ENCODE measurements around the gene BDH2.
A peak's percentile ranks its signal among the peaks of the same experiment; 100 is the strongest.

BDH2 gene

GRCh38 chr4:103091601-103092223 is 7.9 kb downstream of the BDH2 start:
- no peak overlapping the region for H3K27ac ChIP-seq (ENCODE audit: poor library complexity, severe bottlenecking)
- ATAC-seq (ENCODE audit: low read depth) (peak; percentile 41; the same call in 2 of the 3 replicates), DNase-seq (ENCODE audit: low spot score) (no peak)
- no peaks in the 10 kb centered on the region for H3K27me3 ChIP-seq (ENCODE audit: insufficient read depth, poor library complexity, severe bottlenecking)
- no peaks in the 10 kb centered on the region for H3K4me1 ChIP-seq (ENCODE audit: insufficient read depth, poor library complexity, severe bottlenecking)
- H3K36me3 ChIP-seq (ENCODE audit: low read depth), result peaks cover 30% of the 10 kb centered on the region
- H3K4me3 ChIP-seq (ENCODE audit: severe bottlenecking), result no peak overlapping the region
- H3K9me3 ChIP-seq (ENCODE audit: severe bottlenecking), result no peaks in the 10 kb centered on the region
- TF ChIP-seq CTCF (IDR thresholded peaks at IDR 0.05; ENCODE audit: poor library complexity, severe bottlenecking), result peak; percentile 84

GRCh38 chr4:103089481-103089880 is 10.2 kb downstream of the BDH2 start:
- Histone ChIP-seq H3K27me3 (ENCODE audit: insufficient read depth, poor library complexity, severe bottlenecking) (no peaks in the 10 kb centered on the region), H3K4me3 (ENCODE audit: severe bottlenecking) (no peak overlapping the region), H3K36me3 (ENCODE audit: low read depth) (peaks cover 30% of the 10 kb centered on the region), H3K4me1 (ENCODE audit: insufficient read depth, poor library complexity, severe bottlenecking) (no peaks in the 10 kb centered on the region), H3K27ac (ENCODE audit: poor library complexity, severe bottlenecking) (no peak overlapping the region), H3K9me3 (ENCODE audit: severe bottlenecking) (no peaks in the 10 kb centered on the region)
- no peak for ATAC-seq (ENCODE audit: low read depth)
- DNase-seq (ENCODE audit: low spot score), result no peak
- TF ChIP-seq CTCF (IDR thresholded peaks at IDR 0.05; ENCODE audit: poor library complexity, severe bottlenecking), result no peak

DNA sequence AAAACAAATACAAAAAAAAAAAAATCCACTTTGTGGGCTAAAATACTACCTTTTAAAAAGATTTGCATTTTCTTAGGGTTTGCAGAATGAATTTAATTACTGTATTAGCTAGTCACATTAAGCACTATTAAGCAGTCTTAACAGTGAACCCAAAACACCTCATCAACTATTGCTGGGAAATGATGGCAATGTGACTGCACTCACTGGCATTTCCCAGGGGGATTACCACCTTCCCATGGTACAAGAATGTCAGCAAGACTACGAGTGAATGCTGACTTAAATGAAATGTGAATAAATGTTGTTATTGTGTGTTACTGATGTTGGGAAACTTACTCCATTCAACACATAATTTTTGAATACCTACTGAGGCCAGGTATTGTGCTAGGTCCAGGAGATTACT is 13.1 kb downstream of the BDH2 start:
- Histone ChIP-seq H3K9me3 (ENCODE audit: severe bottlenecking) (no peaks in the 10 kb centered on the region), H3K27me3 (ENCODE audit: insufficient read depth, poor library complexity, severe bottlenecking) (no peaks in the 10 kb centered on the region), H3K27ac (ENCODE audit: poor library complexity, severe bottlenecking) (no peak overlapping the region), H3K4me3 (ENCODE audit: severe bottlenecking) (no peak overlapping the region), H3K36me3 (ENCODE audit: low read depth) (peaks cover 24% of the 10 kb centered on the region), H3K4me1 (ENCODE audit: insufficient read depth, poor library complexity, severe bottlenecking) (no peaks in the 10 kb centered on the region)
- DNase-seq (ENCODE audit: low spot score) (no peak), ATAC-seq (ENCODE audit: low read depth) (no peak)
- TF ChIP-seq CTCF (IDR thresholded peaks at IDR 0.05; ENCODE audit: poor library complexity, severe bottlenecking), result no peak

GRCh38 chr4:103085555-103086196 is 14.0 kb downstream of the BDH2 start:
- H3K27me3 ChIP-seq (ENCODE audit: insufficient read depth, poor library complexity, severe bottlenecking), result no peaks in the 10 kb centered on the region
- no peak for TF ChIP-seq CTCF (IDR thresholded peaks at IDR 0.05; ENCODE audit: poor library complexity, severe bottlenecking)
- H3K4me1 ChIP-seq (ENCODE audit: insufficient read depth, poor library complexity, severe bottlenecking), result no peaks in the 10 kb centered on the region
- H3K27ac ChIP-seq (ENCODE audit: poor library complexity, severe bottlenecking), result no peak overlapping the region
- H3K9me3 ChIP-seq (ENCODE audit: severe bottlenecking), result no peaks in the 10 kb centered on the region
- no peak overlapping the region for H3K4me3 ChIP-seq (ENCODE audit: severe bottlenecking)
- ATAC-seq (ENCODE audit: low read depth) (no peak), DNase-seq (ENCODE audit: low spot score) (no peak)
- H3K36me3 ChIP-seq (ENCODE audit: low read depth), result peaks cover 16% of the 10 kb centered on the region

GRCh38 chr4:103079621-103080020 is 20.0 kb downstream of the BDH2 start:
- no peaks in the 10 kb centered on the region for H3K36me3 ChIP-seq (ENCODE audit: low read depth)
- TF ChIP-seq CTCF (IDR thresholded peaks at IDR 0.05; ENCODE audit: poor library complexity, severe bottlenecking), result no peak
- no peak for ATAC-seq (ENCODE audit: low read depth)

More at GRCh38 chr4:103079621-103080020, 20.0 kb downstream of the BDH2 start:
- Histone ChIP-seq H3K27ac (ENCODE audit: poor library complexity, severe bottlenecking) (no peak overlapping the region), H3K4me3 (ENCODE audit: severe bottlenecking) (no peak overlapping the region), H3K4me1 (ENCODE audit: insufficient read depth, poor library complexity, severe bottlenecking) (peaks cover 13% of the 10 kb centered on the region), H3K9me3 (ENCODE audit: severe bottlenecking) (no peaks in the 10 kb centered on the region), H3K27me3 (ENCODE audit: insufficient read depth, poor library complexity, severe bottlenecking) (no peaks in the 10 kb centered on the region)
- no peak for DNase-seq (ENCODE audit: low spot score)
